Small intestine (tissue), 7 donors: Measurements from ENCODE around the gene CCL19. TPM values are rescaled to one million over a fixed set of nuclear protein-coding genes. Genes with fewer than 3 reads are reported as not detected.
A peak's percentile ranks its signal among the peaks of the same experiment; 100 is the strongest.

Experiments
- DNase-seq, 2 donors: peaks; one replicate each; pipeline versions ENCODE4 v3.0.0 to v3.0.0-alpha.2; 2013
- FAIRE-seq: peaks from 2 replicates; lab custom pipeline; 2012; peaks lifted over from hg19 to GRCh38; lab: Jason Lieb, UNC
- H3K27ac ChIP-seq, 3 donors: one replicate each; pipeline ENCODE4 v1.5.1; 2013; ENCODE audit warnings: low read length in 2 of 3, mild to moderate bottlenecking in 2 of 3, control low read depth in 1 of 3, inconsistent platforms in 1 of 3, low read depth in 1 of 3, moderate library complexity in 1 of 3
- H3K27me3 ChIP-seq, 3 donors: one replicate each; pipeline ENCODE4 v1.6.1; 2013; ENCODE audit warnings: low read length in 3 of 3, inconsistent platforms in 1 of 3; ENCODE audit not compliant: control insufficient read depth in 3 of 3, insufficient read depth in 3 of 3
- H3K36me3 ChIP-seq, 3 donors: one replicate each; pipeline ENCODE4 v1.6.1; 2013; ENCODE audit warnings: low read length in 3 of 3, inconsistent platforms in 1 of 3, low read depth in 1 of 3, mild to moderate bottlenecking in 1 of 3, moderate library complexity in 1 of 3; ENCODE audit not compliant: control insufficient read depth in 3 of 3, insufficient read depth in 2 of 3
- H3K4me1 ChIP-seq, 3 donors: one replicate each; pipeline ENCODE4 v1.6.1; 2013; ENCODE audit warnings: low read length in 2 of 3, inconsistent platforms in 1 of 3, low read depth in 1 of 3, mild to moderate bottlenecking in 1 of 3, moderate library complexity in 1 of 3; ENCODE audit not compliant: control insufficient read depth in 3 of 3, insufficient read depth in 2 of 3
- H3K4me3 ChIP-seq, 3 donors: one replicate each; pipeline ENCODE4 v1.5.1; 2013; ENCODE audit warnings: low read length in 3 of 3, control low read depth in 1 of 3, inconsistent platforms in 1 of 3, low read depth in 1 of 3, mild to moderate bottlenecking in 1 of 3, moderate library complexity in 1 of 3
- H3K9me3 ChIP-seq, 2 donors: one replicate each; pipeline ENCODE4 v1.6.1; 2013; ENCODE audit warnings: low read depth in 1 of 2, low read length in 1 of 2; ENCODE audit not compliant: control insufficient read depth in 2 of 2, insufficient read depth in 1 of 2
- WGBS, 3 donors: extraction: QIAGEN DNeasy Blood & Tissue Kit; methylation state at CpG; one replicate each; pipeline ENCODE4 v1.1.7; 2013; 5-methylcytosine and 5-hydroxymethylcytosine counted together
- polyA plus RNA-seq, 4 donors: library from polyadenylated mRNA; stranded (reverse) in 3 of 4; unstranded in 1 of 4; fragments of 200-250 nt in 3 of 4; fragments of 120-200 nt in 1 of 4; gene quantifications; one replicate each; pipeline versions ENCODE4 v1.2.1 to v1.2.3, GENCODE V29; 2013
- donor health status: healthy with polysubstance abuse.
- donor health status: control.
- donor health status: control.
- donor health status: Bipolar disorder and iron deficiency.
- donor health status: healthy.

CCL19 gene
- polyA plus RNA-seq, 4 donors = 5.5 to 7.6 TPM; not detected in 2

GRCh38 chr9:34707130-34707529 lies 16.1 kb upstream of the CCL19 start:
- Histone ChIP-seq H3K4me1 (no peaks in the 10 kb centered on the region), H3K36me3 (no peaks in the 10 kb centered on the region), H3K27me3 (no peaks in the 10 kb centered on the region), H3K9me3 (no peaks in the 10 kb centered on the region), H3K27ac (no peak overlapping the region), H3K4me3 (no peak overlapping the region)
- DNase-seq (no peak), FAIRE-seq (no peak)
- 69 to 88% (median 80%) methylated on average over 2 of the region's 2 CpGs for WGBS, 3 donors

GRCh38 chr9:34701769-34702736 lies 11.0 kb upstream of the CCL19 start:
- Histone ChIP-seq H3K4me3 (peak overlapping the region; percentile 36 to 61 (median 38)), H3K27ac (peak overlapping the region in 2 of 3 donors; percentile 14 to 80)
- WGBS, 3 donors = 2 to 3% (median 3%) methylated on average over 30 of the region's 30 CpGs

GRCh38 chr9:34701023-34701768 lies 10.1 kb upstream of the CCL19 start:
- Histone ChIP-seq H3K36me3 (no peaks in the 10 kb centered on the region), H3K4me3 (peak overlapping the region; percentile 36 to 61 (median 38)), H3K27me3 (peaks cover 0 to 10% (median 3%) of the 10 kb centered on the region in 3 donors), H3K27ac (peak overlapping the region in 2 of 3 donors; percentile 14 to 80), H3K9me3 (no peaks in the 10 kb centered on the region), H3K4me1 (peaks cover 0 to 3% (median 0%) of the 10 kb centered on the region in 3 donors)
- FAIRE-seq (no peak), DNase-seq (peak; percentile 71 to 83)
- WGBS, 3 donors = 8 to 19% (median 10%) methylated on average over 24 to 52 of the region's 52 CpGs

More at GRCh38 chr9:34701769-34702736, 11.0 kb upstream of the CCL19 start:
- Histone ChIP-seq H3K9me3 (no peaks in the 10 kb centered on the region), H3K36me3 (no peaks in the 10 kb centered on the region), H3K4me1 (peaks cover 0 to 3% (median 0%) of the 10 kb centered on the region in 3 donors), H3K27me3 (peaks cover 0 to 10% (median 3%) of the 10 kb centered on the region in 3 donors)
- FAIRE-seq (no peak), DNase-seq (peak; percentile 80 to 92)

- Histone ChIP-seq H3K4me3 (no peak overlapping the region), H3K27me3 (peaks cover 0 to under 1% (median 0%) of the 10 kb centered on the region in 3 donors), H3K36me3 (no peaks in the 10 kb centered on the region), H3K9me3 (no peaks in the 10 kb centered on the region), H3K27ac (no peak overlapping the region), H3K4me1 (peaks cover 0 to 3% (median 0%) of the 10 kb centered on the region in 3 donors)
- DNase-seq = no peak
- FAIRE-seq = no peak
Measured at GRCh38 chr9:34694811-34695210, 3.7 kb upstream of the CCL19 start.

- Histone ChIP-seq H3K4me3 (no peak overlapping the region), H3K27me3 (no peaks in the 10 kb centered on the region), H3K4me1 (peaks cover 0 to 3% (median 0%) of the 10 kb centered on the region in 3 donors), H3K36me3 (no peaks in the 10 kb centered on the region), H3K27ac (no peak overlapping the region), H3K9me3 (no peaks in the 10 kb centered on the region)
- FAIRE-seq = no peak
- DNase-seq = no peak
- WGBS, 3 donors = 58 to 82% (median 66%) methylated on average over 2 of the region's 2 CpGs
Measured at GRCh38 chr9:34693560-34693959, 2.5 kb upstream of the CCL19 start.

- 71 to 85% (median 72%) methylated on average over 5 of the region's 5 CpGs for WGBS, 3 donors
- Histone ChIP-seq H3K27me3 (no peaks in the 10 kb centered on the region), H3K4me3 (no peak overlapping the region), H3K27ac (no peak overlapping the region), H3K4me1 (peaks cover 0 to 3% (median 0%) of the 10 kb centered on the region in 3 donors), H3K9me3 (no peaks in the 10 kb centered on the region), H3K36me3 (no peaks in the 10 kb centered on the region)
- FAIRE-seq (no peak), DNase-seq (no peak)
Measured at GRCh38 chr9:34691936-34692315, 850 bp upstream of the CCL19 start.

DNA sequence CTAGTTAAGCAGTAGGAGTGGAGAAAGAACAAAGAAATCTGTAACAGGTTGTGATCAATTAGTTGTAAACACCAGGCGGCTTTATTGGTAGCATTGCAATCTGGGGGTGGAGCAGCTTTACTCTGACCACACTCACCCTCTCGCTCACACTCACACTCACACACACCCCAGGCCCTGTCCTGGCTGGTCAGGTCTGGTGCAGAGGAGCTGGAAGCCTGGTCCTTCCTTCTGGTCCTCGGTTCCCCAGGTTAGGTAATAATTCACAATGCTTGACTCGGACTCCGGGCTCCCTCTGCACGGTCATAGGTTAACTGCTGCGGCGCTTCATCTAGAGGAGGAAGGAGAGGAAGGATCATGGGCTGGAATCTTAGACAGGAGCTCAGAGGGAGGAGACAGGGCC lies 1.6 kb downstream of the CCL19 start:
- H3K27me3 ChIP-seq = no peaks in the 10 kb centered on the region
- H3K4me1 ChIP-seq = peaks cover 0 to 3% (median 0%) of the 10 kb centered on the region in 3 donors
- H3K27ac ChIP-seq = no peak overlapping the region
- 22 to 61% (median 33%) methylated on average over 8 of the region's 8 CpGs for WGBS, 3 donors
- peak in 1 of 2 donors; percentile 53 for DNase-seq
- no peaks in the 10 kb centered on the region for H3K36me3 ChIP-seq
- no peaks in the 10 kb centered on the region for H3K9me3 ChIP-seq
- FAIRE-seq = no peak
- H3K4me3 ChIP-seq = no peak overlapping the region

- no peaks in the 10 kb centered on the region for H3K9me3 ChIP-seq
- H3K27me3 ChIP-seq = no peaks in the 10 kb centered on the region
- peaks cover 0 to 3% (median 0%) of the 10 kb centered on the region in 3 donors for H3K4me1 ChIP-seq
- DNase-seq (no peak), FAIRE-seq (no peak)
- H3K27ac ChIP-seq = no peak overlapping the region
- no peak overlapping the region for H3K4me3 ChIP-seq
- 21 to 49% (median 25%) methylated on average over 4 of the region's 4 CpGs for whole genome bisulfite sequencing, 3 donors
- H3K36me3 ChIP-seq = no peaks in the 10 kb centered on the region
Measured at GRCh38 chr9:34689116-34689470, 2.0 kb downstream of the CCL19 start.
